Activated CD8-positive, alpha-beta T cell treated with anti-CD3 and anti-CD28 coated beads, Interleukin-2, amount 10 ng/mL, durations not matched to agents 7 days and 5 days (primary cell): Measurements from ENCODE around the gene CARD9. TPM values are rescaled to one million over a fixed set of nuclear protein-coding genes. Genes with fewer than 3 reads are reported as not detected.

ENCODE experiments used
- ATAC-seq: fragments of 150-1000 bp; cut with Tn5 transposase; one replicate; pipeline ENCODE4 v1.10.0; 2021; ENCODE audit warnings: moderate library complexity
- CTCF ChIA-PET: fragments of 350-600 bp; sonication (Branson Sonifier 250); formaldehyde crosslinking; loops from one replicate; lab custom pipeline; 2021; ENCODE audit warnings: antibody characterized with exemption; lab: Charles Lee
- POLR2A ChIA-PET: fragments of 350-600 bp; sonication (Branson Sonifier 250); formaldehyde crosslinking; loops from one replicate; lab custom pipeline; 2021; ENCODE audit warnings: antibody characterized with exemption; lab: Charles Lee
- DNase-seq: peaks from one replicate; pipeline ENCODE4 v3.0.0-alpha.2; 2020
- H3K27ac Mint-ChIP-seq: one replicate; pipeline ENCODE4 v1.8.0; 2021; ENCODE audit warnings: mild to moderate bottlenecking, mixed read lengths
- H3K27me3 Mint-ChIP-seq: one replicate; pipeline ENCODE4 v1.8.0; 2021; ENCODE audit warnings: low read depth, mixed read lengths
- H3K36me3 Mint-ChIP-seq: one replicate; pipeline ENCODE4 v1.8.0; 2021; ENCODE audit warnings: low read depth, mixed read lengths
- H3K4me1 Mint-ChIP-seq: one replicate; pipeline ENCODE4 v1.8.0; 2021; ENCODE audit warnings: low read depth, mixed read lengths
- H3K4me3 Mint-ChIP-seq: one replicate; pipeline ENCODE4 v1.8.0; 2021; ENCODE audit warnings: mild to moderate bottlenecking, mixed read lengths
- H3K9me3 Mint-ChIP-seq: one replicate; pipeline ENCODE4 v1.8.0; 2022; ENCODE audit warnings: mixed read lengths; ENCODE audit not compliant: insufficient read depth
- total RNA-seq, 2 experiments: library from RNA; stranded (reverse); gene quantifications; one replicate each; pipeline ENCODE4 v1.2.3, GENCODE V29; 2021

CARD9 gene
- total RNA-seq, 2 experiments from 2014 or later, result 1.3 to 1.4 TPM

GRCh38 chr9:136392538-136393449, 19.3 kb upstream of the CARD9 start:
- ChIA-PET POLR2A (interaction anchor here (1.3 kb wide), 1 partner anchor 11 kb away, joined by 3 read pairs; no protein-coding TSS in a partner anchor), CTCF (no interaction called here)
- no peak overlapping the region for H3K27ac Mint-ChIP-seq
- H3K36me3 Mint-ChIP-seq, result peaks cover 38% of the 10 kb centered on the region
- H3K27me3 Mint-ChIP-seq, result no peaks in the 10 kb centered on the region
- H3K4me1 Mint-ChIP-seq, result peaks cover 3% of the 10 kb centered on the region
- no peaks in the 10 kb centered on the region for H3K9me3 Mint-ChIP-seq
- no peak overlapping the region for H3K4me3 Mint-ChIP-seq
- no peak for ATAC-seq
- no peak for DNase-seq

DNA sequence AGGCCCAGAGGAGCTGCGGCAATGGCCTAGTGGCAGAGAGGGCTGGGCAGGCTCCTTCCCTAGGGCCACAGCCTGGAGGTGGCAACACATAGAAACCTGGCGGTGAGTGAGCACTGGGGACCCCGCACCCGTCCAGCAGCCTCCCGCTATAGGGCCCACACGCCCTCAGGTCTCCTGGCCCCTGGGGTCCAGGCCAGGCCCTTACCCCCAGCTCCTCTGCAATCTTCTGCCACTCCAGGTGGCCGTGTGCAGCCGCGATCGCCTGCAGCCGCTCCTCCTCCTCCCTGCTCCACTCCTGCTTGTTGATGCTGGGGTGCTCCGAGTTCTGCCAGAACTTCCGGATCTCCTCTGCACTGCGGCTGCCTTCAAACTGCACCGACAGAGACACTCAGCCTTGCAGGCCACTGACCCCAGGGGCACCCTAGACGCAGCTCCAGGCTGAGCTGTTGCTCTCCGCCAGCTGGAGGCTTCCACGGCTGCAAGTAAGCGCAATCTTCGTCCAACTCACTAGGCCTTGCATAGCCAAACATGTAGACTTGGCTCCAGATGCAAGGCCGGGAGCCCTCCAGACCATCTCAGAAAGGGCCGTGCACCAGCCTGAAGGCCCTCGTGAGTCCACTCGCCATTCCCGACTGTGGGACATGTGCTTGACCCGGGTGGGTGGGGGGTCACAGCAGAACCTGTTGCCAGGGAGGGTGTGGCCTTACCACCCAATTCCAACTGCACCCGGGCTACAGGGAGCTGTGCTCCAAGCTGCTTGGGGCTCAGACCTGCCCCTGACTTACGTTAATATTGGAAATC, 18.5 kb upstream of the CARD9 start:
- ChIA-PET POLR2A (interaction anchor here (1.3 kb wide), 1 partner anchor 12 kb away, joined by 3 read pairs; no protein-coding TSS in a partner anchor), CTCF (interaction anchor here (0.9 to 1.4 kb wide), 3 partner anchors 9 to 29 kb away, joined by 3 to 5 read pairs (median 4); partner anchors contain the start of gene DNLZ)
- Mint-ChIP-seq H3K4me3 (no peak overlapping the region), H3K27me3 (no peaks in the 10 kb centered on the region), H3K4me1 (peaks cover 3% of the 10 kb centered on the region), H3K36me3 (peaks cover 42% of the 10 kb centered on the region), H3K27ac (no peak overlapping the region), H3K9me3 (no peaks in the 10 kb centered on the region)
- DNase-seq (no peak), ATAC-seq (no peak)

GRCh38 chr9:136389396-136389795, 15.9 kb upstream of the CARD9 start:
- H3K36me3 Mint-ChIP-seq, result peaks cover 52% of the 10 kb centered on the region
- peaks cover 21% of the 10 kb centered on the region for H3K4me1 Mint-ChIP-seq
- no peak for DNase-seq
- no peaks in the 10 kb centered on the region for H3K9me3 Mint-ChIP-seq
- no peak overlapping the region for H3K4me3 Mint-ChIP-seq
- ChIA-PET CTCF (interaction anchor here (1.2 kb wide), 1 partner anchor 12 kb away, joined by 5 read pairs; no protein-coding TSS in a partner anchor), POLR2A (interaction anchor here (0.9 to 1.2 kb wide), 2 partner anchors 14 to 27 kb away, joined by 4 to 5 read pairs; no protein-coding TSS in a partner anchor)
- no peak for ATAC-seq
- no peaks in the 10 kb centered on the region for H3K27me3 Mint-ChIP-seq
- H3K27ac Mint-ChIP-seq, result no peak overlapping the region

DNA sequence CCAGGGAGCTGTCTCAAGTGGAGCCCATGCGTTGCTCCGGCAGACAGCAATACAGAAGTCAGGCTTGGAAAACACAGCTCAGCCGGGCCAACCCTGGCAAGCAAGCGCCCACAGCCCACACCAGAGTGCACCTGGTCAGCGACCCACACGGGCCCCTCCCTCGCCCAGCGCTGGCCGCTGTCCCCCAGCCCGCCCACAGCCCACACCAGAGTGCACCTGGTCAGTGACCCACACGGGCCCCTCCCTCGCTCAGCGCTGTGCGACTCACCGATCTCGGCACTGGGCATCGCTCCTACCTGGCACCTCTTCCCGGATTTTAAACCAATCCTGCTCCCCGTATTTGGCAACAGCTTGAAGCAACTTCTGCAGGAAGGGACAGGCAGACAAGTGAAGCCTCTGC, 13.7 kb upstream of the CARD9 start:
- no peak for DNase-seq
- ATAC-seq, result no peak
- ChIA-PET POLR2A (interaction anchor here (1.7 kb wide), 1 partner anchor 24 kb away, joined by 4 read pairs; the partner anchor contains the start of gene DNLZ), CTCF (no interaction called here)
- Mint-ChIP-seq H3K27ac (no peak overlapping the region), H3K4me1 (peaks cover 27% of the 10 kb centered on the region), H3K4me3 (no peak overlapping the region), H3K36me3 (peaks cover 62% of the 10 kb centered on the region), H3K9me3 (no peaks in the 10 kb centered on the region), H3K27me3 (no peaks in the 10 kb centered on the region)

GRCh38 chr9:136386018-136386417, 12.5 kb upstream of the CARD9 start:
- ChIA-PET CTCF (interaction anchor here (1.9 kb wide), 1 partner anchor 15 kb away, joined by 8 read pairs; no protein-coding TSS in a partner anchor), POLR2A (interaction anchor here (0.6 kb wide), 1 partner anchor 10 kb away, joined by 3 read pairs; no protein-coding TSS in a partner anchor)
- no peak for DNase-seq
- Mint-ChIP-seq H3K36me3 (peaks cover 54% of the 10 kb centered on the region), H3K4me1 (peaks cover 27% of the 10 kb centered on the region), H3K27me3 (no peaks in the 10 kb centered on the region), H3K27ac (no peak overlapping the region), H3K9me3 (no peaks in the 10 kb centered on the region), H3K4me3 (no peak overlapping the region)
- ATAC-seq, result no peak

GRCh38 chr9:136385015-136385414, 11.5 kb upstream of the CARD9 start:
- peak overlapping the region; percentile 27 for H3K4me3 Mint-ChIP-seq
- peaks cover 27% of the 10 kb centered on the region for H3K4me1 Mint-ChIP-seq
- no peaks in the 10 kb centered on the region for H3K27me3 Mint-ChIP-seq
- H3K27ac Mint-ChIP-seq, result peak overlapping the region; percentile 45
- H3K9me3 Mint-ChIP-seq, result no peaks in the 10 kb centered on the region
- ChIA-PET CTCF (interaction anchor here (0.8 to 1.9 kb wide), 7 partner anchors 12 to 21 kb away, joined by 3 to 8 read pairs (median 4); partner anchors contain the start of genes DNLZ and SNAPC4), POLR2A (interaction anchor here (0.9 to 1.0 kb wide), 3 partner anchors 13 to 25 kb away, joined by 3 to 5 read pairs (median 3); partner anchors contain the start of genes ENTR1 and PMPCA)
- ATAC-seq (peak; percentile 73), DNase-seq (peak; percentile 81)
- H3K36me3 Mint-ChIP-seq, result peaks cover 52% of the 10 kb centered on the region

- Mint-ChIP-seq H3K27me3 (no peaks in the 10 kb centered on the region), H3K4me3 (no peak overlapping the region), H3K27ac (no peak overlapping the region), H3K36me3 (peaks cover 42% of the 10 kb centered on the region), H3K9me3 (no peaks in the 10 kb centered on the region), H3K4me1 (peaks cover 24% of the 10 kb centered on the region)
- DNase-seq (no peak), ATAC-seq (no peak)
- ChIA-PET CTCF (no interaction called here), POLR2A (no interaction called here)
Measured at GRCh38 chr9:136383436-136383835, 10.0 kb upstream of the CARD9 start.

DNA sequence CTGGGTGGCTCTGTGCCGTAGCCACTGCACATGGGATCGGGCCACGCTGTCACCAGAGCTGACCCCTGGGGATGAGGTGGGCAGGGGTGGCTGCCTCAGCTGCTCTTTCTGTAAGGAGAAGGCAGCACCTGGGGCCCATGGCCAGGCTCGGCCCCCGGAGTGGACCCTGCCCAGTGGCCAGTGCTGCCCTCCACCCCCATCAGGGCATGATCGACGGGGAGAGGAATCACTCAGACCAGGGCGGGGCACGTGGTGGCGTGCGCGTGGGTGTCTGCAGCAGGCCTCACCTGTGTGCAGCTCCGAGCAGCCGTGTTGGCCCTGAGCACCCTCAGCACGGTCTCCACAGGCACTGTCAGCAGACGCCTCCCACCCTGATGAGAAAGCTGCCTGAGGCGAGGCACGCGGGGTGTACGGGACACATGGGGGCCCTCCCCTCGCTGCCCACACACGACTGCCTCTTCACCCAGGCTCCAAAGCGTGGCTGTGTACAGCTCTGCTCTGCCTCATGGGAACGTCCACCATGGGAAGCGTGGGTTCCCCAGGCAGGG, 8.6 kb upstream of the CARD9 start:
- CTCF ChIA-PET, result no interaction called here
- ATAC-seq, result no peak
- H3K4me3 Mint-ChIP-seq, result no peak overlapping the region
- POLR2A ChIA-PET, result no interaction called here
- DNase-seq, result no peak
- H3K27ac Mint-ChIP-seq, result no peak overlapping the region
- H3K36me3 Mint-ChIP-seq, result peaks cover 33% of the 10 kb centered on the region
- peaks cover 24% of the 10 kb centered on the region for H3K4me1 Mint-ChIP-seq
- no peaks in the 10 kb centered on the region for H3K9me3 Mint-ChIP-seq
- no peaks in the 10 kb centered on the region for H3K27me3 Mint-ChIP-seq

DNA sequence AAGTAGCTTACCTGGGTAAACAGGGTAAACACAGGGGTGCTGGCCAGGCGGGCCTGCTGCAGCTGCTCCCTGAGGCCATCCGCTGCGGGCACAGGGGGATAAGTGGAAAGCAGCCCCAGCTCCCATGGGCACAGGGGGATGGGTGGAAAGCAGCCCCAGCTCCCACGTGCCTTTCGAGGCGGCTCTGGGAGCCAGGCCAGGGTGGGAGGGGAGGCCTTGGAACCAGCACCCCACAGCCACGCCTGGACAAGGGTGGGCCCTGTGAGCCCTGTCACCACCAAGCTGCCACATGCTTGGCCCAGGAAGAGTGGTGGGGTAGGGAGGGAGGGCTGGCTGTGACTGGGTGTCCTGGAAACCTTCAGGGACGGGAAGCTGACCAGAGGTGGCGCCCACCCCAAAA, 7.8 kb upstream of the CARD9 start:
- ChIA-PET POLR2A (no interaction called here), CTCF (no interaction called here)
- H3K4me3 Mint-ChIP-seq, result no peak overlapping the region
- H3K27ac Mint-ChIP-seq, result no peak overlapping the region
- H3K4me1 Mint-ChIP-seq, result peaks cover 24% of the 10 kb centered on the region
- ATAC-seq (no peak), DNase-seq (no peak)
- H3K27me3 Mint-ChIP-seq, result no peaks in the 10 kb centered on the region
- H3K9me3 Mint-ChIP-seq, result no peaks in the 10 kb centered on the region
- peaks cover 30% of the 10 kb centered on the region for H3K36me3 Mint-ChIP-seq

- Mint-ChIP-seq H3K4me1 (peaks cover 16% of the 10 kb centered on the region), H3K36me3 (peaks cover 22% of the 10 kb centered on the region), H3K27ac (no peak overlapping the region), H3K27me3 (no peaks in the 10 kb centered on the region), H3K9me3 (no peaks in the 10 kb centered on the region), H3K4me3 (no peak overlapping the region)
- ChIA-PET POLR2A (no interaction called here), CTCF (no interaction called here)
- DNase-seq (no peak), ATAC-seq (no peak)
Measured at GRCh38 chr9:136380381-136380780, 6.9 kb upstream of the CARD9 start.

DNA sequence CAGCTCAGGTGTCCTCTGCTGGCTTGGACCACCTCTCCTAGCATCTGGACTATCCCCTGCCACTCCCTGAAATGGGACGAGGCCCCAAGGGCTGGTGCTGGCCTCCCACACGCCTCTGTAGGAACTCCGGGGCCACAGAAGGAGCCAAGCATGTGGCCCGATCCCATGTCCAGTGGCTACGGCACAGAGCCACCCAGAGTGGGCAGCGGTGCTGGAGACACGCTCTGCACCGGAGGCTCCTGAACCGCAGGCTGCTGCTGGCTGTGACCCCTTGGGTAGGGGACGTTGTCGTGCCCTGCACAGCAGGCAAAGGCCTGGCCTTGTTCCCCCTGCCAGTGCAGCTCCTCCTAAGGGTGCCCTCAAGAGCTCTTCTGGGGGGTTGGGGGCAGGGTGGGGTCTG, 6.4 kb upstream of the CARD9 start:
- DNase-seq (no peak), ATAC-seq (no peak)
- Mint-ChIP-seq H3K9me3 (no peaks in the 10 kb centered on the region), H3K4me1 (peaks cover 11% of the 10 kb centered on the region), H3K27ac (no peak overlapping the region), H3K27me3 (no peaks in the 10 kb centered on the region), H3K4me3 (no peak overlapping the region), H3K36me3 (peaks cover 17% of the 10 kb centered on the region)
- POLR2A ChIA-PET, result no interaction called here
- CTCF ChIA-PET, result no interaction called here
